ENCODE data around the gene FAM13A. TPM values are rescaled to one million over a fixed set of nuclear protein-coding genes. Genes with fewer than 3 reads are reported as not detected.

FAM13A gene
- total RNA-seq, 1 donor from 2014 or later = 16.7 TPM

- peaks cover 5% of the 10 kb centered on the region for H3K9me3 Mint-ChIP-seq (ENCODE audit: unreplicated experiment)
- H3K27me3 Mint-ChIP-seq (ENCODE audit: unreplicated experiment) = peaks cover under 1% of the 10 kb centered on the region
- no peak for DNase-seq (ENCODE audit: low spot score)
- H3K4me1 Mint-ChIP-seq (ENCODE audit: unreplicated experiment) = no peaks in the 10 kb centered on the region
- H3K27ac Mint-ChIP-seq (ENCODE audit: unreplicated experiment) = no peak overlapping the region
- no peak for TF ChIP-seq CTCF (IDR thresholded peaks at IDR 0.05; ENCODE audit: unreplicated experiment)
- H3K36me3 Mint-ChIP-seq (ENCODE audit: low read depth, unreplicated experiment) = peaks cover 21% of the 10 kb centered on the region
- H3K4me3 Mint-ChIP-seq (ENCODE audit: unreplicated experiment) = no peak overlapping the region
Measured at GRCh38 chr4:89036535-89036934, 20.4 kb downstream of the FAM13A start.

GRCh38 chr4:89031272-89031671, 25.7 kb downstream of the FAM13A start:
- Mint-ChIP-seq H3K4me3 (ENCODE audit: unreplicated experiment) (no peak overlapping the region), H3K36me3 (ENCODE audit: low read depth, unreplicated experiment) (peaks cover 13% of the 10 kb centered on the region), H3K27me3 (ENCODE audit: unreplicated experiment) (peaks cover 1% of the 10 kb centered on the region), H3K27ac (ENCODE audit: unreplicated experiment) (no peak overlapping the region), H3K4me1 (ENCODE audit: unreplicated experiment) (no peaks in the 10 kb centered on the region), H3K9me3 (ENCODE audit: unreplicated experiment) (no peaks in the 10 kb centered on the region)
- no peak for DNase-seq (ENCODE audit: low spot score)
- TF ChIP-seq CTCF (IDR thresholded peaks at IDR 0.05; ENCODE audit: unreplicated experiment) = no peak

- H3K9me3 Mint-ChIP-seq (ENCODE audit: unreplicated experiment) = no peaks in the 10 kb centered on the region
- no peaks in the 10 kb centered on the region for H3K4me1 Mint-ChIP-seq (ENCODE audit: unreplicated experiment)
- no peak for TF ChIP-seq CTCF (IDR thresholded peaks at IDR 0.05; ENCODE audit: unreplicated experiment)
- DNase-seq (ENCODE audit: low spot score) = no peak
- H3K27ac Mint-ChIP-seq (ENCODE audit: unreplicated experiment) = no peak overlapping the region
- H3K4me3 Mint-ChIP-seq (ENCODE audit: unreplicated experiment) = no peak overlapping the region
- peaks cover 1% of the 10 kb centered on the region for H3K27me3 Mint-ChIP-seq (ENCODE audit: unreplicated experiment)
- no peaks in the 10 kb centered on the region for H3K36me3 Mint-ChIP-seq (ENCODE audit: low read depth, unreplicated experiment)
Measured at GRCh38 chr4:89029591-89029990, 27.4 kb downstream of the FAM13A start.

GRCh38 chr4:89026542-89026941, 30.4 kb downstream of the FAM13A start:
- Mint-ChIP-seq H3K27ac (ENCODE audit: unreplicated experiment) (no peak overlapping the region), H3K27me3 (ENCODE audit: unreplicated experiment) (peaks cover 1% of the 10 kb centered on the region), H3K4me1 (ENCODE audit: unreplicated experiment) (peaks cover 9% of the 10 kb centered on the region), H3K9me3 (ENCODE audit: unreplicated experiment) (no peaks in the 10 kb centered on the region), H3K4me3 (ENCODE audit: unreplicated experiment) (no peak overlapping the region), H3K36me3 (ENCODE audit: low read depth, unreplicated experiment) (no peaks in the 10 kb centered on the region)
- TF ChIP-seq CTCF (IDR thresholded peaks at IDR 0.05; ENCODE audit: unreplicated experiment) = no peak
- no peak for DNase-seq (ENCODE audit: low spot score)

- H3K4me1 Mint-ChIP-seq (ENCODE audit: unreplicated experiment) = peaks cover 12% of the 10 kb centered on the region
- DNase-seq (ENCODE audit: low spot score) = peak; percentile 50
- no peak overlapping the region for H3K27ac Mint-ChIP-seq (ENCODE audit: unreplicated experiment)
- peak; percentile 83 for TF ChIP-seq CTCF (IDR thresholded peaks at IDR 0.05; ENCODE audit: unreplicated experiment)
- H3K27me3 Mint-ChIP-seq (ENCODE audit: unreplicated experiment) = no peaks in the 10 kb centered on the region
- H3K9me3 Mint-ChIP-seq (ENCODE audit: unreplicated experiment) = no peaks in the 10 kb centered on the region
- no peak overlapping the region for H3K4me3 Mint-ChIP-seq (ENCODE audit: unreplicated experiment)
- no peaks in the 10 kb centered on the region for H3K36me3 Mint-ChIP-seq (ENCODE audit: low read depth, unreplicated experiment)
Measured at GRCh38 chr4:89024051-89024675, 32.8 kb downstream of the FAM13A start.

All from endothelial cell (in vitro differentiated cells).